ACHN (cell line): ENCODE results near the gene DUSP1.

ENCODE experiments used
- DNase-seq: peaks from one replicate; pipeline ENCODE4 v3.0.0-alpha.2; 2015
- in situ Hi-C: cut with HindIII; loops from 2 replicates; pipeline ENCODE4 v1.10.0; 2017; ENCODE audit warnings: low sequenced_read_pairs, low pct_ligation_motif_present, low pct_unique_long_range_greater_than_20kb

The DUSP1 gene

GRCh38 chr5:172751761-172752510, 19.1 kb downstream of the DUSP1 start:
- no peak for DNase-seq
- in situ Hi-C loops, result no loop called here

GRCh38 chr5:172749881-172750633, 20.9 kb downstream of the DUSP1 start:
- DNase-seq, result no peak
- in situ Hi-C loops, result no loop called here

GRCh38 chr5:172749076-172749475, 21.9 kb downstream of the DUSP1 start:
- DNase-seq, result no peak
- in situ Hi-C loops, result no loop called here

- in situ Hi-C loops, result no loop called here
- DNase-seq, result no peak
Observed at GRCh38 chr5:172748341-172748843, 22.6 kb downstream of the DUSP1 start.

GRCh38 chr5:172747471-172747870, 23.5 kb downstream of the DUSP1 start:
- no peak for DNase-seq
- in situ Hi-C loops, result no loop called here

GRCh38 chr5:172746725-172747124, 24.3 kb downstream of the DUSP1 start:
- no peak for DNase-seq
- in situ Hi-C loops, result no loop called here

- DNase-seq, result no peak
- in situ Hi-C loops, result no loop called here
Observed at GRCh38 chr5:172745838-172746237, 25.2 kb downstream of the DUSP1 start.

GRCh38 chr5:172745406-172745805, 25.6 kb downstream of the DUSP1 start:
- DNase-seq, result no peak
- in situ Hi-C loops, result no loop called here

GRCh38 chr5:172744123-172745104, 26.6 kb downstream of the DUSP1 start:
- no peak for DNase-seq
- in situ Hi-C loops, result no loop called here

GRCh38 chr5:172743112-172743959, 27.7 kb downstream of the DUSP1 start:
- in situ Hi-C loops, result no loop called here
- DNase-seq, result no peak

GRCh38 chr5:172741206-172741582, 29.8 kb downstream of the DUSP1 start:
- no peak for DNase-seq
- in situ Hi-C loops, result no loop called here

GRCh38 chr5:172740428-172741205, 30.4 kb downstream of the DUSP1 start:
- in situ Hi-C loops, result no loop called here
- peak; percentile 88 for DNase-seq

- in situ Hi-C loops, result no loop called here
Observed at GRCh38 chr5:172739375-172739774, 31.6 kb downstream of the DUSP1 start.

GRCh38 chr5:172736508-172737135, 34.4 kb downstream of the DUSP1 start:
- in situ Hi-C loops, result no loop called here
- no peak for DNase-seq

More at GRCh38 chr5:172739375-172739774, 31.6 kb downstream of the DUSP1 start:
- DNase-seq, result no peak

GRCh38 chr5:172735141-172735831, 35.7 kb downstream of the DUSP1 start:
- no peak for DNase-seq
- in situ Hi-C loops, result no loop called here

GRCh38 chr5:172733974-172734346, 37.0 kb downstream of the DUSP1 start:
- DNase-seq, result no peak
- in situ Hi-C loops, result no loop called here
